Activated B cell treated with CpG ODN at 0.5 μM for 24 hours (primary cell): Measurements from ENCODE around the gene ANKRD9. TPM values are rescaled to one million over a fixed set of nuclear protein-coding genes. Genes with fewer than 3 reads are reported as not detected.

ENCODE experiments used
- ATAC-seq: fragments of 200-7000 bp; cut with Tn5 transposase; one replicate; pipeline ENCODE4 v1.10.0; 2021; ENCODE audit warnings: low read depth, mild to moderate bottlenecking, moderate library complexity
- CTCF ChIA-PET: fragments of 350-600 bp; sonication (Branson Sonifier 250); formaldehyde crosslinking; loops from one replicate; lab custom pipeline; 2021; ENCODE audit warnings: antibody characterized with exemption; lab: Charles Lee
- POLR2A ChIA-PET: fragments of 350-600 bp; sonication (Branson Sonifier 250); formaldehyde crosslinking; loops from one replicate; lab custom pipeline; 2021; ENCODE audit warnings: antibody characterized with exemption; lab: Charles Lee
- DNase-seq: peaks from one replicate; pipeline ENCODE4 v3.0.0; 2022
- H3K27ac Mint-ChIP-seq: one replicate; pipeline ENCODE4 v1.8.0; 2020; ENCODE audit warnings: mixed read lengths
- H3K27me3 Mint-ChIP-seq: one replicate; pipeline ENCODE4 v1.8.0; 2021; ENCODE audit warnings: mixed read lengths
- H3K36me3 Mint-ChIP-seq: one replicate; pipeline ENCODE4 v1.8.0; 2021; ENCODE audit warnings: low read depth, mixed read lengths
- H3K4me1 Mint-ChIP-seq: one replicate; pipeline ENCODE4 v1.8.0; 2021; ENCODE audit warnings: mixed read lengths
- H3K4me3 Mint-ChIP-seq: one replicate; pipeline ENCODE4 v1.8.0; 2020; ENCODE audit warnings: mild to moderate bottlenecking, mixed read lengths
- H3K9me3 Mint-ChIP-seq: one replicate; pipeline ENCODE4 v1.8.0; 2020; ENCODE audit warnings: mixed read lengths
- intact Hi-C: fragments of 100-400 bp; cut with micrococcal nuclease; formaldehyde crosslinking; loops from one replicate; pipeline ENCODE4 v1.15.1; 2024
- total RNA-seq: library from RNA; stranded (reverse); gene quantifications from 2 replicates; pipeline ENCODE4 v1.2.3, GENCODE V29; 2022
- TF ChIP-seq, protein P1 (sequence below): fragments of 200-600 bp; IDR thresholded peaks from one replicate; pipeline ENCODE4 v1.8.0; 2022; ENCODE audit warnings: antibody characterized with exemption, mild to moderate bottlenecking

Gene ANKRD9
- total RNA-seq, 1 donor from 2014 or later = 1.8 TPM

DNA sequence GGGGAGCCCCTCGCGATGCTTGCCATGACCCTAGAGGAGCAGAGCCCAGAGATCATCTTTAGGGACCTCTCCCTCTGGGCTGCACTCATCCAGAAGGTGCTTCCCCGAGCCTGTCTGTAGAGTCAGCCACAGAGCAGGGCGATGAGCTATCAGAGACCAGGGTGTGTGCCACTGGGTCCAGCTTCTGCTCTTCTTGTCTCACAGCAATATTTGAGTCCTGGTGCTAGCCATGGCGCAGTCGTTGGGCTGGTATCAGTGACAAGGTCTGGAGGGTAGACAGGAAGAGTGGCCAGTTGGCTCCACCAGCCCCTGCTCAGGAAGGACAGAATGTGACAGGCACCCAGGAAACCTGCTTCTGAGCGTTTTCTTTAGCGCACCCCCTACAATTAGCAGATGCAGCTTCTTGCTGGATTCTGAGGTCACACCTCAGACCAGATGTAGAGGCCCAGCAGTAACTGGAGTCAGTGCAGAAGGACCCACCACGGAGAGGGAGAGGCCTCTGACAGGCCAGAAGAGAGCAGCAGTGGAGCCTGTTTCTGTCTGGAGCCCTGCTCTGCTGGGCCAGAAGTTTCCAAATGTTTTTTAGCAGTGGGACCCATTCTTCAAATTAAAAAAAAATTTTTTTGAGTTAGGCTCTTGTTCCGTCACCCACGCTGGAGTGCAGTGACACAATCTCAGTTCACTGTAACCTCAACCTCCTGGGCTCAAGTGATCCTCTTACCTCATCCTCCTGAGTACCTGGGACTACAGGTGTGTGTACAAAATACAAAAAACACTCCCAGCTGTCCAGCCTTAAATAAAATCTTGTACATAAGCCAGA, 23.7 kb downstream of the ANKRD9 start:
- Mint-ChIP-seq H3K9me3 (peaks cover 6% of the 10 kb centered on the region), H3K4me1 (no peaks in the 10 kb centered on the region), H3K4me3 (no peak overlapping the region), H3K27me3 (no peaks in the 10 kb centered on the region), H3K27ac (no peak overlapping the region), H3K36me3 (peaks cover 6% of the 10 kb centered on the region)
- CTCF ChIA-PET = no interaction called here
- POLR2A ChIA-PET = no interaction called here
- DNase-seq (no peak), ATAC-seq (no peak)
- intact Hi-C loops = no loop called here
- TF ChIP-seq, protein P1, sequence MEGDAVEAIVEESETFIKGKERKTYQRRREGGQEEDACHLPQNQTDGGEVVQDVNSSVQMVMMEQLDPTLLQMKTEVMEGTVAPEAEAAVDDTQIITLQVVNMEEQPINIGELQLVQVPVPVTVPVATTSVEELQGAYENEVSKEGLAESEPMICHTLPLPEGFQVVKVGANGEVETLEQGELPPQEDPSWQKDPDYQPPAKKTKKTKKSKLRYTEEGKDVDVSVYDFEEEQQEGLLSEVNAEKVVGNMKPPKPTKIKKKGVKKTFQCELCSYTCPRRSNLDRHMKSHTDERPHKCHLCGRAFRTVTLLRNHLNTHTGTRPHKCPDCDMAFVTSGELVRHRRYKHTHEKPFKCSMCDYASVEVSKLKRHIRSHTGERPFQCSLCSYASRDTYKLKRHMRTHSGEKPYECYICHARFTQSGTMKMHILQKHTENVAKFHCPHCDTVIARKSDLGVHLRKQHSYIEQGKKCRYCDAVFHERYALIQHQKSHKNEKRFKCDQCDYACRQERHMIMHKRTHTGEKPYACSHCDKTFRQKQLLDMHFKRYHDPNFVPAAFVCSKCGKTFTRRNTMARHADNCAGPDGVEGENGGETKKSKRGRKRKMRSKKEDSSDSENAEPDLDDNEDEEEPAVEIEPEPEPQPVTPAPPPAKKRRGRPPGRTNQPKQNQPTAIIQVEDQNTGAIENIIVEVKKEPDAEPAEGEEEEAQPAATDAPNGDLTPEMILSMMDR = no peak

DNA sequence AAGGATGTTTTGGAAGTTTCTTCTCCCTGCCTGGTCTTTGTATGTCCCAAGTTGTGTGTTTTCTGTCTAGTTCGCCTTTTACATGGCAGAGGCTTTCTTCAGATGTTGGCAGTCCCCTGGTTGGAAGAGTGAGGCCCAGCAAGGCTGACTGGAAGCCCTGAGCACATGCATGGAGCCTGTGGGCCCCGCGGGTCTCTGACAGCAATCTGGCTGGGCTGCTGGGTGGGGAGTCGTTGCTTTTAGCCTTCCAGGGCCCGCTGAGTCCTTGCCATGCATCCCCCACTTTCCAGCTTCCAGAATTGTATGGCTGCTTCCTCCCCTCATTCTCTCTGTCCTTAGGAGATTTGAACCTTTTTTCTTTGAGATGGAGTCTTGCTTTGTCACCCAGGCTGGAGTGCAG, 25.3 kb downstream of the ANKRD9 start:
- no peak for DNase-seq
- H3K9me3 Mint-ChIP-seq = peaks cover 6% of the 10 kb centered on the region
- no peak overlapping the region for H3K27ac Mint-ChIP-seq
- no peaks in the 10 kb centered on the region for H3K27me3 Mint-ChIP-seq
- H3K4me3 Mint-ChIP-seq = no peak overlapping the region
- intact Hi-C loops = no loop called here
- no peaks in the 10 kb centered on the region for H3K4me1 Mint-ChIP-seq
- no peak for ATAC-seq
- TF ChIP-seq, protein P1 = no peak
- ChIA-PET CTCF (interaction anchor here (0.5 kb wide), 1 partner anchor 1443 kb away, joined by 3 read pairs; no protein-coding TSS in a partner anchor), POLR2A (no interaction called here)
- H3K36me3 Mint-ChIP-seq = peaks cover 6% of the 10 kb centered on the region

DNA sequence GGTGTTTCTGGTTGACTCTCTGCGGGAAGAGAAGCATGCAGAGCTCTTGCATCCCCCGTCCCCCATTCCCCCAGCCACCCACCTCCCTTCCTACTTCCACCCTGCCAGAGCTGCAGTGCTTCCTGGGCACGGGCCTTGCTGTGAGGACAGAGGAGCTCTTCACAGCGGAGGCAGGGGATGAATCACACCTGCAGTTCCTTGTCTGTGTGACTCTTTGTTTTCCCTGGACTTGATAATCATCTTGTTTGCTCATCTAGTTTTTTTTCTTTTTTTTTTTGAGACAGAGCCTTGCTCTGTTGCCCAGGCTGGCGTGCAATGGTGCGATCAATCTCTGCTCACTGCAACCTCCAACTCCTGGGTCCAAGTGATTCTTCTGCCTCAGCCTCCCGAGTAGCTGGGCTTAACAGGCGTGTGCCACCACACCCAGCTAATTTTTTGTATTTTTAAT, 27.8 kb downstream of the ANKRD9 start:
- Mint-ChIP-seq H3K27me3 (no peaks in the 10 kb centered on the region), H3K9me3 (peaks cover 6% of the 10 kb centered on the region), H3K27ac (no peak overlapping the region), H3K36me3 (peaks cover 6% of the 10 kb centered on the region), H3K4me1 (no peaks in the 10 kb centered on the region), H3K4me3 (no peak overlapping the region)
- DNase-seq (no peak), ATAC-seq (no peak)
- ChIA-PET POLR2A (no interaction called here), CTCF (no interaction called here)
- intact Hi-C loops = no loop called here
- TF ChIP-seq, protein P1 = no peak

DNA sequence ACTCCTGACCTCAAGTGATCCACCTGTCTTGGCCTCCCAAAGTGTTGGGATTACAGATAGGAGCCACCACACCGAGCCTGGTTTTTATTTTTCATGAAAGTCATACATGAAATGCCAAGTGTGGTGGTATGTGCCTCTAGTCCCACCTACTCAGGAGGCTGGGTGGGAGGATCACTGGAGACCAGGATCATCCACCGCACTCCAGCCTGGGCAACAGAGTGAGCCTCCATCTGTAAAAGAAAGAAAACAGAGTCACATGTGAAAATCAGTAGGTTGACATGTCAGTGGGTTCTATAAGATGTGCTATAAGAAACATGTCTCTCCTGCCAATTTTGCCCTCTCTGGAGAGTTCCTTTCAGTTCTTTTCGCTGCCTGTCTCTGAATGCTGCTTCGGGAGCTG, 28.2 kb downstream of the ANKRD9 start:
- ChIA-PET POLR2A (no interaction called here), CTCF (no interaction called here)
- no peaks in the 10 kb centered on the region for H3K4me1 Mint-ChIP-seq
- DNase-seq (no peak), ATAC-seq (no peak)
- no peaks in the 10 kb centered on the region for H3K27me3 Mint-ChIP-seq
- intact Hi-C loops = no loop called here
- TF ChIP-seq, protein P1 = no peak
- H3K9me3 Mint-ChIP-seq = peaks cover 6% of the 10 kb centered on the region
- H3K4me3 Mint-ChIP-seq = no peak overlapping the region
- H3K36me3 Mint-ChIP-seq = peaks cover 6% of the 10 kb centered on the region
- H3K27ac Mint-ChIP-seq = no peak overlapping the region

DNA sequence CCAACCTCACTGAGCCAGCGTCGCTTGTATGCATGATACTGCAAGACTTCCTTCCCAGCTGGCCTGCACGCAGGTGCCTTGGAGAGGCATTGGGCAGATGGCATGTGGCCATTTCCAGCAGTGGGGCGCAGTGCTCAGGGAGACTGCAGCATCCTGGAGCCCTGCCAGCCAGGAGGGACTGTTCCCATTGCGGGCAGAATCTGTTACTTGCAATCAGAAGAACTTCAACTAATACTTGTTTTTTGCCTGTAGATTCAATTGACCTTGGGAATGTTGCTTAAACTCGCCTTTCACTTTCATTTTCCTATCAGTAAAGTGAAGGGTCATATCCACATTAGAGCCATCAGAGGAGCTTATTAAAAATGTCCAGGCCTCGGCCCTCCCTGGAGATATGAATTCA, 29.8 kb downstream of the ANKRD9 start:
- ChIA-PET CTCF (no interaction called here), POLR2A (no interaction called here)
- intact Hi-C loops = no loop called here
- Mint-ChIP-seq H3K27ac (no peak overlapping the region), H3K9me3 (peaks cover 6% of the 10 kb centered on the region), H3K4me1 (no peaks in the 10 kb centered on the region), H3K4me3 (no peak overlapping the region), H3K27me3 (no peaks in the 10 kb centered on the region), H3K36me3 (peaks cover 6% of the 10 kb centered on the region)
- TF ChIP-seq, protein P1 = no peak
- no peak for ATAC-seq
- no peak for DNase-seq
